HG02870 (cell line): ENCODE results near the gene CD2AP.

Source experiments
- ATAC-seq: cut with Tn5 transposase; IDR thresholded peaks from one replicate; pipeline ENCODE4 v1.9.1; 2021; ENCODE audit warnings: mild to moderate bottlenecking, moderate library complexity; ENCODE audit not compliant: unreplicated experiment

Gene CD2AP

DNA sequence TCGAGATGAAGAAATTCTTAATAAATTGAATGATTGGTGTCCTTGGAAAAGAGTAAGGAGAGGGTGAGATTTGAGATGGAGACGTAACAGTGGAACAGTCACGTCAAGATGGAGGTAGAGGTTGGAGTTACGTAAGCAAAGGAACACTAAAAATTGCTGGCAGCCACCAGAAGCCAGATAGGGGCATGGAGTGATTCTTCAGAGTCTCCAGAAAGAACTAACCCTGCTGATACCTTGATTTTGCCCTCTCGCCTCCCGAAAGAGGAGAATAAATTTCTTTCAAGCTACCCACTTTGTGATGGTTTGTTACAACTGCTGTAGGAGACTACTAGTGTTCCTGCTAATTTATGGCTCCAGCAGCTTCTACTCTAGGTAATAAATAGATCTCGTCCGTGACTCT lies 17.6 kb downstream of the CD2AP start:
- no peak for ATAC-seq

DNA sequence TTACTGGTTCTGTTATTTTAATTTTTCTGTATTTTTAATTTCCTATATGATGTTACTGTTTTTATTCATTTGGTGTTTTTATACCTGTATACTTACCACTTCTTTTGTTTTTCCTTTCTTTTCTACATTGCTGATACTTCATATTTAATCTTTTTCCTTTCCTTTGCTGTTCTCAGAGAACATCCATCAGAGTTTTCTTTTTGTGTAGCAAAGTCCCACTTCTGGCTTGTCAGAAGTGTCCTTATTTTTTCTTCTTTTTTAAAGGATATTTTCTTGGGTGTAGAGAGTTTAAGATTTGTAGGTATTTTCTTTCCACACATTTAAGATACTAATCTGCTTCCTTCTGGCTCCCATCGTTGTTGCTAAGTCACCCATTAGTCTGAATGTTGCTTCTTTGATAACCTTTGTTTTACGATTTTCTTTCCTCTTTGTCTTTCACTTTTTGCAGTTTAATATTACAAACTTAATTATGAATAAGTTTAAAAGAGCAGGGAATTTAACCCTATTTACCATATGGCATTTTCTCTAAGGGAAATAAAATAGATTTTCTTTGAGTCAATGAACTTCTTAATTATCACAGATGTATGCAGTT lies 18.5 kb downstream of the CD2AP start:
- ATAC-seq, result no peak

DNA sequence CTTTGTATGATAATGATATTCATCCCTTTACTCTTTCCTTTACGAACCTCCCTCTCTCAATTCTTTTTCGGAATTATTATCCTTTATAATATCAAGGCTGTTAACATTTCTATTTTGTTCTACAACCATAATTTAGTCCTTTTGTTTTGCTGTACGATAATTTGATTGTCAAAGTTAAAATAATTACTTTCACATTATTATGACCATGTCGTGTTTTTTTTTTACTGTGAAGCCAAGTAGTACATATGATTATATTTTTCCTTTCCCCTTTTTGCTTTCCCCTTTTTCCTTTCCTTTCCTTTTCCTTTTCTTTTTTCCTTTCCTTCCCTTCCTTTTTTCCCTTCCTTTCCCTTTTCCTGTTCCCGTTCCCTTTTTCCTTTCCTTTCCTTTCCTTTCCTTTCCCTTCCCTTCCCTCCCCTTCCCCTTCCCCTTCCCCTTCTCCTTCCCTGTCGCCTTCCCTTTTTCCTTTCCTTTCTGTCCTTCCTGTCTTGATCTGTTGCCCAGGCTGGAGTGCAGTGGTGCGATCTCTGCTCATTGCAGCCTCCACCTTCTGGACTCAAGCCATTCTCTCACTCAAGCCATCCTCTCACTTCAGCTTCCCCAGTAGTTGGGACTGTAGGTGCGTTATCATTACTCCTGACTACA lies 19.5 kb downstream of the CD2AP start:
- ATAC-seq, result no peak

DNA sequence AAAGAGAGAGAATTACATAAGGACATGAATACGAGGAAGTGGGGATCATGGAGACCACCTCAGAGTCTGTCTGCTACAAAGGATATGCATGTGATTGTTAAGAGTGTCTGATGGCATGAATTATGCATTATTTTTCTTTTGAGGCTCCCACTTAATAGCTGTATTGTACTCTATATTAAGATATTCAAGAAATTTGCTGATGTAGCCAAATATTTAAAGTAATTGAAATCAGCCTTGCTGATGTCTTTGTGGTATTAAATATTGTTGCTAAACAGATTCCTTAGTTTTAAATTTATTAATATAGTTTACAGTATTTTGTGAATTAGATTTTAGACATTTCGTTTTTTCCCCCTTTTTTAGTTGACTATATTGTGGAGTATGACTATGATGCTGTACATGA lies 25.3 kb downstream of the CD2AP start:
- ATAC-seq, result no peak

DNA sequence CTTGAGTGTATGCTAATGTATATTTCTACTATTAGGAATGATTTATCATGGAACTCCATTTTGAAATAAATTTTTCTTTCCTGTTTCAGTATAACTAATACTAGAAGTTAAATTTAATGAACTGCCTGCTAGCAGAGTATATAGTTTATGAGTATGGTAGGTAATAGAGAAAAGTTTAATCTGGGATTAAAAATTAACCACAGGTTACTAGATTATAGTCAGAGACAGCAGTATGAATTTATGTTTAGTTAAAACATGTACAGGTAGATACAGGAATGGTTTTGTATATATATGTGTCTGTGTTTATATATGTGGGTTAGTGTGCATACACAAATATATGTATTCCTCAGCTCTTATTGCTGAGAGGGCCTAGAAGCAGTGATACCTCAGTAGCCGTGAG lies 32.3 kb downstream of the CD2AP start:
- ATAC-seq, result no peak

DNA sequence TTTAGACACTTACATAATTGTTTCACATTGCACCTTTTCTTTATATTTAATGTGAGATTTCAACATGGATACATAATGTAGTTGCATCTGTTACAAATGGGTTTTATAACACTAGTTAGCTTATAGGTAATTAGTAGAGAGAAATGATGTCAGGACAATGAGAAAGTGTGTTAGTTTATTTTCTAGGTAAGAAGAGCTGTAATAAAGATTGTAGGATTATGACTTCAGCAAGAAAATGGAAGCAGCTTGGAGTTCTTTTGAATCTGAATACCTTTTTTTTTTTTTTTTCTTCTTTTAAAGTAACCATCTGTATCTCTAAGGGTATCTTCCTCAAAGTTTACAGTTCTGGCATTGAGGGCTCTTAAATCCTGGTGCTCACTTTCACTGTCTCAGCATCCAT lies 35.3 kb downstream of the CD2AP start:
- ATAC-seq, result no peak

DNA sequence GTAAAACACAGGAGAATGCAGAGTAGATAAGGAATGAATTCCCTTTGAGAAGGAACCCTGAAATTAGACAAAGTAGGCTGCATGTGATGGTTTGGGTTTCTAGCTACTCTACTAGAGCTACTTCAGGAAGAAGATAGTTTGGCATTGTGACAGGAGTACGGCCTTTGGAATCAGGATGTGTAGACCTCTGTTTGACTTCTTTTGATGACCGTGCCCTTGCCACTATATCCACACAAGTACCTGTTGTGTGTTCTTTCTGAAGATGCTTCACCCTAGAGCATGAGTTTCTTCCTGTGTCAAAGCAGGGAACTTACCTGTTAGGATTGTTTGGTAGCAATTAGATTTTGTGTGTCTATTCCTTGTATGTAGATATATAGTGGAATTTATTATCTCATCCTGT lies 41.7 kb downstream of the CD2AP start:
- ATAC-seq, result no peak

DNA sequence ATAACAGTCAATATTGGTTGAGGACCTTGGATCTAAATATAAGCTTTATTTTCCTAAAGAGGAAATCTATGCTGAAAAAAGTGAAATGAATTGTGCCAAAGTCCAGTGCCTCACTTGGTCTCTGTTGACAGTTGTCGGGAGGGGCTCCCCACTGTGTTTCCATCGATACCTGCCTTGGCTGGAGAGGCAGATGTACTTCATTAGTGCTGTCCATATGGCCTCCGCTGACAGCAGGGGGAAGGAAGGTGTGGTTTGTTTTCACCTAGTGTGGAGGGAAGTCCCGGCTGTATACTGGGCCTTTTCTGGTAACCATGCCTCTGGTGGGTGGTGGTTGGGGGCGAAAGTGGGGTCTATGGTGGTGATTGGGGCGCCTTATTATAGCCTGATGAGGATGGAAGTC lies 42.7 kb downstream of the CD2AP start:
- no peak for ATAC-seq

DNA sequence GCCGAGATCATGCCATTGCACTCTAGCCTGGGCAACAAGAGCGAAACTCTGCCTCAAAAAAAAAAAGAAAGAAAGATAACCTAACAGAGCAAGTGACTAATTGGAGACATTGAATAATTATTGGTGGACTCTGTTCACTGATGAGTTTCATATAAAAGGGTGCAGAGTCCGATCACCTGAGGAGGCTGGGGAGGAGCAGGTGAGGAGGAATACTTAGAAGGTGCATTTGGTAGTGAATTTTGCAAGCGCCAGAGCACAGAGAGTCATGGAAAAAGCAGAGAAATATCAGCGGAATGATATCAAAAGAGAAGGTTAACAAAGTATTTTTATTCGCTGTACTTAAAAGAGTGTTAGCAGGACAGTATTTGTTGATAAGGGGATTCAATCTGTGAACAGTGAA lies 44.4 kb downstream of the CD2AP start:
- no peak for ATAC-seq

DNA sequence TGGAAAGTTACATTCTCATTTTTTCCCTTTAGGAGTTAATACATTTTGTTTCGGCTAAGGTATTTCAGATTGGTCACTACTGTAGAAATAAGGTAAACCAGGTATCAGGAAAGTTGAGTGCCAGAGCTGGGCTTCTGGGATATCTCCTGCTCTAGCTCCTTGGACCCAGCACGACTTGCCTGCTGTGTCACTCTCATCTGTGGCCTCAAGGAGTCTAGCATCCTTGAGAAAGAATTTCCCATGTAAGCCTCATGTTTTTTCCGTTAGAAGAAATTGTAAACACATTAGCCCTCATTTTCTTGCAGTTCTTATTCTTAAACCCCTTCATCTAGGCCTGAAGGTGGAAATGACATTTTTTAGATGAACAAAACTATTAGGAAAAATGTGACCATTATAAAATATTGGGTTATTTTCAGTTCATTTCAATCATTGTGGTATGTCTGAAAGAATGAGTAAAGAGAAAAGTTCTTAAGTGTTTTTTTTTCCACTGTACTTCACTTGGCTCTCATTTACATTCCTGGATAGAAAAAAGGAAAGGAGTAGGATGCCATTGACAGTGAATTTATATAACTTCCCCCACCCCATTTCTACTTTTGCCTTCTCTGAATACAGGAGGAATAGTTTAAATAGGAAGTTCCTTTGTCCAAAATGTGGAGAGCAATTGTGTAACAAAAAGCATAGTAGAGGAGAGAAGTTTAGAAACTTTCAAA lies 46.7 kb downstream of the CD2AP start:
- ATAC-seq, result no peak

DNA sequence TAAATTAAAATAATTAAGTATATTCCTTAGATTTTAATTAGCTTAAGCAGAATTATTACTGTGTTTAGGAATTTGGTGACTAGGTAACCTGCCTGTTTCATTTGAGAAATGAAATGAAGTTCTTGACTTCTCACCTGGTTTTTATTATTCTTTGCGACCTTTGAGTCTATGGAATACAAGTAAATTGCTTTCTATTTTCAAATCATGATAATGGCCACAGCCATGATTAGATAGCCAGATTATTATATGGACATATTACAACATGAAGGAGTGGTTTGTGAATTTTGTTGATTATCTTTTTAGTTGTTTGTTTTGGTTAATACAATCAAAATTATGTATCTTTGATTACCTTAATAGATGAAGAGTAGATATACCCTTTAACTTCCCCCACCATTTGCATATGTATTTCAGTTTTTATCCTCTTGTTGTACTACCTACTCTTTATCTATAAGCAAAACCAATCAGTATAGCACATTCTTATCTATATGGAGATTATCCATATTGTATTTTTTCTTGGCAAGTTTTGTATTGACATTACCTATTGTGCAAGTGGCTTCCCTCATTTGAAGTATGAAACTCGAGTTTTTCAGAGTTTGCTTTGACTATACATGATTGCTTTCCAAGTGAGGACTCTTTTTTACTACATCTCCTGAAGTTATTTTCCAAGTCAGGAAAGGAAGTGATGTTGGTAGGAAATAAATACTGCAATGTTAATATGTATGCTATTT lies 47.9 kb downstream of the CD2AP start:
- no peak for ATAC-seq

DNA sequence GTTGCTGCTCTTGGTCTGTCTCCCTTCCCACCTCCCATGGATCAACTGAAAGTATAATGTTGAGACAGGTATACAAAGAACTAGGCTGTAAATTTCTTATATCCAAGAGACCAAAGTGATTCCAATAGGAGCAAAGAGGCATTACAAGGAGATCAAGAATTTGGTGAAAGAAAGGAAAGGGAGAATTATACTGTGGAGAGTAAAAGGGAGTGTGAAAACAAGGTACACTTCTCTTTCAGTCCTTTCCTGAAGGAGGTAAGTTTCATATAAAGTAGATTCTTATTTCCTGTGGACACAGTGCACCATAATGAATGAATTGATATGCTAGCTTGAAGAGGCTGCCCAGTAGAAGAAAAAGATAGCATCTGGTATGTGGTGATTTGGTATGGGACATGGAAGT lies 49.7 kb downstream of the CD2AP start:
- ATAC-seq, result no peak

DNA sequence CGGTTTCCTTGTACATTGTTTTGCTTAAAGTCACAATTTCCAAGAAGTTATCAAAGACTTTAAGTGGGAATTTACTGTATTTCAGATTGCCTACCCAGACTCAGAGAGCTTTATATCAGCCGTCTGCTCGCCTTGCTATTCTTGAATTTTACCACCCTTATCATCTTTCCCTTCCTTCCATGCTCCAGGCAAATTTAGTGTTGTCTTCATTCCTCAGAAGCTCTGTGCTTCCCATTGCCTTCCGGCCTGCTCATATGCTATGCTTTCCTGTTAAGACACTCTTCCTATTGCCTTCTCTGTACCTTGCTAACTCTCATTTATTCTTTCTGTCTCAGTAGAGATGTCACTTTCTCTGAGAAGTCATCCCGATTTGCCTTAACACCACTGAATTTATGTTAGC lies 52.1 kb downstream of the CD2AP start:
- ATAC-seq, result no peak

DNA sequence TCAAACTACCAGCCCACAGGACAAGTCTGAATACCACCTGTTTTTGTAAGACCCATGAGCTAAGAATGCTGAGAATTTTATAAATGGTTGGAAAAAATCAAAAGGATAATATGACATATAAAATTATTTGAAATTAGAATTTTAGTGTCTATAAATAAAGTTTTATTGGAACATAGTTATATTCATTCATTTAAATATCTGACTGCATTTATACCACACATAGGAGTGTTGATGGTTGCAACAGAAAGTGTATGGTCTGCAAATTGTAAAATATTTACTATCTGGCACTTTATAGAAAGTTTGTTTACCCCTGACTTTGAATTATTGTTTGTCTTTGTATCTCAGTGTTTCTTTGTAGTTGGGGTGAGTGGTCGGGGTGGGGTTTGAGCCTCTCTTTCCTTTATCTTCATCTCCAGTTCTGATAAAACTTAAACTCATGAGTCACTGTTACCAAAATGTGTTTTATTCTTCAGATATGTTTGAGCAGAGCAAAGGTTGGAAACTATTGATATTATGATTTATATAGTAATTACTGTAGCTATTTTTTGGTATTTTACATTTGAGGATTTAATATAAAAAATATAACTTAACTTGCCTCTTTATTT lies 55.5 kb downstream of the CD2AP start:
- ATAC-seq, result no peak

DNA sequence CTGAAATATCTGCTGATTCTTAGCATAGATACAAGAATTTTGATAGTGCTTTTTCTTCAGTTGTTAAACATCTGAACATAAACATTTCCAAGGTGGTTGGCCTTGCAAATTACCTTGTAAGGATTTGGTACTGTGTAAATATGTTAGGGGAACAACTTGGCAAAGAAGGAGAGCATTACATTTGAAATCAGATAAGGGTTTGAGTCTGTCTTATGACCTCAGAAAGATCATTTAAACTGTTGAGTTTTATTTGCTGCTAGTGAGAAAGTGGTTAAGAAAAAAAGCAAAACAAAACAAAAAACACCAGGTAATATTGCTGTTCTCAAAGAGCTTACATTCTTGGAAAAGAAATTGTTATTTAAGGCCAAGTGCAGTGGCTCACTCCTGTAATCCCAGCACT lies 56.5 kb downstream of the CD2AP start:
- no peak for ATAC-seq

DNA sequence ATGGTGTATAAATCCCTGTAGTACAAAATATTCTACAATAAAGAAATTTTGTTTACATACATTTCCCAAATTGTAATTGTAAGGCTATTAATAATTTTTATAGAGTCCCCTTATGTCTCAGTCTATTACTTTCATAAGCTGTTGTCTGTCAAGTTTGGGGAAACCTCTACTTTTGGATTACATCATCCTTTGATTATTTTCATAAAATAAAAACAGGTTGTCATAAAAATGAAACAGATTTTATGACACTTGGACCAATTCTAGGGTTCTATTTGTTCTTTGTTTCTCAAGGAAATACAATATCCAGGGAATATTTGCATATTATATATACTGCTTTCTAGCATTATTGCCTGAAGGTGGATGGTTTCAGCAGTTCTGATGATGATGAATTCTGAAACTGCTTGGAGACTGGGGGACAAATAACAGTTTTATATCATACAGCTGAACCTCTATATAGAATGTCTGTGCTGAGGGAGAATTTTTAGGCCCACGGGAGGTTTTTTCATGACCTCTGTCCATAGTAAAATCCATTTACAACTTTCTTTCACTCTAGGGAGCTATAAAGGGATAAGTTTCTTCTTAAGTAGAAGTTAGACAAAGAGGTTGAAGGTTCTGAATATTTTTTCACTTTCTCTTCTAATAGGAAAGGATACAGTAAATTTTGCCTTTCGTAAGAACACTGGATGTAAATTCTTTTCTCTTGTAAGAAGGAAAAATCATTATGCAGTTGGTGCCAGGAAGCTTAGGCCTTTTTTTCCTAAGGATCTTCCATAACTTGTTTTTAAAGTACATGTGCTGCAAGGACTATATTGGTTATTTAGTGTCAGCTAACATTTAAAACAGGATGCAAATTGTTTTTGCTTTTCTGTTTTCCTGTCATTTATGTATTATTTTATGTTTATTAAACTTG lies 58.0 kb downstream of the CD2AP start:
- ATAC-seq, result no peak

DNA sequence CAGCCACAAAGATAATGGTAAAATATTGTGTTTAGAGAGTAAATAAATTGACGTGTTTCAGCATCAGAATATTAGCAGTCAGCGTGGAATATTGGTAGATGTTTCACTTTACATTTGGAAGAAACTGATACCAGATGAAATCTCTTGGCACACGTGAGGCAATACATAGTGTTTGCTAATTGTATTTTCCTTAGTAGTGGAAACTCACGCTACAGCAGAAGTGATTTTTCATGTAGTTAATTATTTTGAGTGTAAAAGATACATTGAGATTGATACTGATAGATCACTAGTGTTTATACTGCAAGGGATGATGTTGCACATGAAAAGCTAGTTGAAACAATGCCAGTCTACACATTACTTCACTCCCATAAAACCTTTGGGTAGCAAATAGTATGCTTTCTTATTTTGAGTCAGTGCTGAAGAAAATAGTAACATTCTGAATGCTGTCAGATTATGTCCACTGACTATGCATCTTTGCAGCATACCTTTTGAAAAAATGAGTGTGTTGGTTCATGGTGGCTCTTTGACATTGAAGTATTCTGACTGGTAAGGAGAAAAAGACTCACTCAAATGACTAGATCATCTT lies 59.3 kb downstream of the CD2AP start:
- ATAC-seq, result no peak

DNA sequence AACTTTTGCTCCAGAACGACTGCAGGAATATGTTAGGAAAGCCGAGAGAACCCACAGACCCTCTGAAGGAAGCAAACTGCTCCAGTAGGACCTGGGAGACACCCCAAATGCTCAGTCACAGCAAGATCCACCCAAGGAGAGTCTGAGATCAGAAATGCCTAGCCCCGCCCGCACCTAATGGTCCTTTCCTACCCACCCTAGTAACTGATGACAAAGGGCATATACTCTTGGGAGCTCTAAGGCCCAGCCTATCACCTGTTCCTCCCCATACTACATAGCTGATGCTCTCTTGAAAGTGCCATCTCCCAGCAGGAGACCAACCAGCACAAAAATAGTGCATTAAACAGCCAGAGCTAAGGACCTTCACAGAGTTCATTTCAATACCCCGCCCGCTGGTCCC lies 67.6 kb downstream of the CD2AP start:
- no peak for ATAC-seq

DNA sequence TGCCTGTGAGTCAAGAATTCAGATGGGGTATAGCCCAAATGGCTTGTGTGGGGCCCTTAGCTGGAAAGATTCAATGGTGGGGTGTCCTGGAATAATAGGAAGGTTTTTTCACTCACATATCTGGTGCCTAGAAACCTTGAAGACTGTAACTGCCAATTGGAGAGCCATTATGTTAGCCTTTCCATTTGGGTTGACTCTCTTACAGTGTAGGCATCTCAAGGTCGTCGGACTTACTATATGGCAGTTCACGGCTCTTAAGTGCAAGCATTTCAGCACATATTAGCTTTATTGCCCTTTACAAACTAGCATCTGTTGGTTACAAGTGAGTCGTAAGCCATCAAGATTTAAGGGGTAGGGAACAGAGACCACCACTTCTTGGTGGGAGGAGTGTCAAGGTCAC lies 74.1 kb downstream of the CD2AP start:
- ATAC-seq, result no peak

DNA sequence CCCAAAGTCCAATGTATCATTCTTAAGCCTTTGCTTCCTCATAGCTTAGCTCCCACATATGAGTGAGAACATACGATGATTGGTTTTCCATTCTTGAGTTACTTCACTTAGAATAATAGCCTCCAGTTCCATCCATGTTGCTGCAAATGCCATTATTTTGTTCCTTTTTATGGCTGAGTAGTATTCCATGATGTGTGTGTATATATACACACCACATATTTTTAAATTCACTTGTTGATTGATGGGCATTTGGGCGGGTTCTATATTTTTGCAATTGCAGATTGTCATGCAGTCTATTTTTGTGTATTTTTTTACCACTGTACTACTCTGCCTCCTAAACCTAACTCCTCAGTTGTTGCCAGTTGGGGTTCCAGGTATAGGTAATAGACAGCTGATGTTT lies 74.7 kb downstream of the CD2AP start:
- no peak for ATAC-seq
